Hippocampal formation (tissue), 2 donors: Measurements from ENCODE around the gene PTGER3.
"Not testable (repeated sequence)": the region's sequence is repeated elsewhere in the genome, so short reads cannot be mapped to it uniquely, and the experiment has no call there.

Source experiments
- DNase-seq, 2 donors: peaks; one replicate each; lab custom pipeline; 2025; lab: John Stamatoyannopoulos, UW

Gene PTGER3

DNA sequence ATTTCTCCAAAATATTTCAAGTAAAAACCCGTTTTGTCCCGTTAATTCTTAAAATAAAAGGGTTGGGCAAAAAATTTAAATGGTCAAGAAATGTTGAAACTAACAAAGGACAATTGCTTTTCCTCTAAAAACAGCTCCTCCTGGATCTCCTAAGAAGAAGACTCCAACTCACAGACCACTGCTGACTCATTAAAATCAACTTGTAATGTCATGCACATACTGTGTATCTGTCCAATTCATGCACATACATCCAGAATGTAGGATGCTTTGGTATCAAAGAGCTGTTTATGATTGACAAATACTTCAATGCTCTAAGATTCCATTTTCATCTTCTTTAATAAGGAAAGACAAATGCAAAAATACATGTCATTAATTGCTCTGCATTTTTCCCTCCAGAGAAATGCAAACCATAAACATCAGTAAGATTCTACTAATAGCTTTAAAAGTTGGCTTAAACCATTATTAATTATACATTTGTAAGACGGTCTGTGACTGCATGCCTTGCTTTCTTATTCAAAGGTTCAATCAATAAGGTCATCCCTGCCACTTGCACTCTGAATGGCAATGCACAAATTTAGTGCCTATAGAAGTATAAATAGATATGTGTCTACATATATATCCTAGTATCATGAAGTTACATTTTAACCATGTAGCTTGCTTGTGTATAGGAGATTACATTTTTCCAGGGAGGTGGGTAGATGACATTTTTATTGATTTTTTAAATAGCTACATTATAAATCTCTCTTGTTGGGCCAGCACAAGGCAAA lies 44.7 kb downstream of the PTGER3 start:
- no peak for DNase-seq

DNA sequence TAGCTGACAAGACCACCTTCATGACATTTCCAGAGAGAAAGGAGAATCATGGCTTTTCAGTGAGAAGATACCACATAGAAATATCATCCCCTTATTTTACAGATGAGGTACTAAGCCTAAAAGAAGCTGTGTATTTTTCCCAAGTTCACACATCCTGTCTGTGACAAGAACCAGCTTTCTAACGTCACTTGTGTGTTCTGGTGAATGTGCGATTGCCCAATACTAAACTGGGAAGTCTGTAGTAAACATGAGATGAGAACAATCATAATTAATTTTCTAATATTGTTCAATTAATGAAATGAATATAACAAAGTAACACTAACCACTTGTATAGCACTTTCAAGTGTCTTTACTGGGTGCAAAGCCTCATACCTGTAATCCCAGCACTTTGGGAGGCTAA lies 46.0 kb downstream of the PTGER3 start:
- no peak for DNase-seq

DNA sequence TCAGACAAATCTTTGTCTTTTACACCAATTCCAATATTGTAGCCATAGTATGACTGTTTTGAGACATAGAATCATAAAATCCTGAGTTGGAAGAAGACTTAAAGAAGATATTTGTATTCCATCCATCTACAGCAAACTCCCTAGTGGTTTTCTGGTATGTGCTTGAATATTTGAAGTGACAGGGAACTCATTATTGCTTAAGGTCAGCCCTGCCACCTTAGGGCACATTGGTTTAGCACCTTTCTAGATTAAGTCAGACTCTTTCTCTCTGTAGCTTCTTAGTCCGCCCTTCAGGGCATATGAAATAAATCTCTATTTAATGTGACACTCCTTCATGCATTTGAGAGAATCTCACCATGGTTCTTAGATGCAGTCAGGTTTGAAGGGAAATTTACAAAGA lies 49.8 kb downstream of the PTGER3 start:
- DNase-seq, result no peak

DNA sequence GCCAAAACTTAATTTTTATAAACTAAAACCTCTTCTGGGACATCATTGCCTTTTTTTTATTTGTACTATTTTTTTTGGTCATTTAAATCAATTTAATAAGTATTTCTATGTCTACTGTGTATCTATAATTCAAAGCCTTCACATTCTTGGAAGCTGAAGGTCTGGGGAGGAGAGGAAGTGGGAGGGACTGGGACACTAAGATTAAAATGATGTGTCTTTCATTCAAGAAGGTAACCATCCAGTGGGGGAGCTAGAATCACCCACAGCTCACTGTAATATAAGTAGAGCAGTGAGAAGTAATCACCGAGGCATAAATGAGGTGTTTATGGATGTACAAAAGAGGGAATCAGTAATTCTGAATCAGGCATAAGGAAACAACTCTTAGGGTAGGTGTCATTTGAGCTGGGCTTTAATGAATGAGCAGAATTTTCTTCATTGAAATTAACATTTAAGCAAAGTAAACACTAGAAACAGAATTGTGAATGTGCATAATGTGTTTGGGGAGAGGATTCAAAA lies 52.8 kb downstream of the PTGER3 start:
- no peak for DNase-seq

DNA sequence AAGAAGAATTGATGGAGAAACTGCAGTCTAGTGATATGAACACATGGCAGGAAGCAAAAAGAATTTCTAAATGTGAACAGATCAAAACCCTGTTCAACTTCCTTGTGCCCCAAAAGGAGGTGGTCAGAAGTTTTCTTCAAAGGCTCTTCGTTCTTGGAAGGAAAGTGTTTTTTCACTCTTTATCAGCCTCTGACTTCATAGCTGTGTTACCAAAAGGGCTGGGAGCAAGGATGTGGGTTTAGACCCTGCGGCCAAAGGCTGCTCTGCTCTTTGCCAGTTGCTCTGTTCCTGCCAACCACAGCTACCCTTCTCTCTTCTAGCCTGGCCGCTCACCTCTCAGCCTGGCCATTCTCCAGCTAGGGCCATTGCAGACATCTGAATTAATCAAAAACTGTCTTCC lies 53.8 kb downstream of the PTGER3 start:
- no peak for DNase-seq

DNA sequence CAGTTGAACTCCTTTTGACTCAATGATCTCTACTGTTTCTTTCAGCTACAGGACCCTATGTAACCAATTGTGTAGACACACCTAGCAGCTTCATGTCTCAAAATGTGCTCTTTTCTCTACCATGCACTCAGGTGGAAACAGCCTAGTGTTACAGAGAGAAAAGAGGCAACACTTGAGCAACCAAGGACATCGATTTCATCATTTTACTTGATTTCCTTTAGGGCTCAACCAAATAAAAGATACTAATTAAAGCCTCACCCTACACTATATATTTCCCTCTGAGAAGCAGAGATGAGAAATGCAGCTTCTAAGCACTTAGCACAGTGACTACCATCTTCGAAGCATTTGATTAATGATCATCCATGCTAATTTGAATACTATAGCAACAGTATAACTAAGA lies 55.1 kb downstream of the PTGER3 start:
- DNase-seq, result no peak

DNA sequence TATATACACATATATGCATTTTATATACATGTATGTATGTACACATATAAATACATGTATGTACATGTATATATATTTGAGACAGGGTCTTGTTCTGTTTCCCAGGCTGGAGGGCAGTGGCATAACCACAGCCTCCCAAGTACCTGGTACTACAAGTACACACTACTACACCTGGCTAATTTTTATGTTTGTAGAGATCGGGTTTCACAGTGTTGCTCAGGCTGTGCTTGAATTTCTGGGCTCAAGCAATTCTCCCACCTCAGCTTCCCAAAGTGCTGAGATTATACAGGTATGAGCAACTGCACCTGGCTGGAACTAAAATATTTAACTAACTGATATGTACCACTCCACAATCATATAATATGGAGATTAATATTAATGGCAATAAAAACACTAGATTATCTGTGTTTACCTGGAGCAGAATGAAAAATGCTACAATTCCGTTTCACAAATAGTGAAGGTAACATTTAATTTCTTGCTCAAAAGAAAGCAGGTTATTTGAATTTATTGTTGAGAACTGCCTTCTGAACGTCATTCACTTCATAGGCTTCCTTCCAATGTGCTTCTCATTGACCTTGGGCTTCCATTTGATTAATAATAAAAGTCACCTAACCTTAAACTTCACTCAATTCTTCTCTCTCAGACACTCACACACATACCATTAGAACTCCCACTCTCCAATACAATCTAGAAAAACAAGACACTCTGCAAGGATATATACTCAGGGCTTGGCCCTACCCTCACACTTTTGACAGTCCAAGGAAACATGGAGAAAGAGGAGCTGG lies 57.0 kb downstream of the PTGER3 start:
- DNase-seq, result no peak

DNA sequence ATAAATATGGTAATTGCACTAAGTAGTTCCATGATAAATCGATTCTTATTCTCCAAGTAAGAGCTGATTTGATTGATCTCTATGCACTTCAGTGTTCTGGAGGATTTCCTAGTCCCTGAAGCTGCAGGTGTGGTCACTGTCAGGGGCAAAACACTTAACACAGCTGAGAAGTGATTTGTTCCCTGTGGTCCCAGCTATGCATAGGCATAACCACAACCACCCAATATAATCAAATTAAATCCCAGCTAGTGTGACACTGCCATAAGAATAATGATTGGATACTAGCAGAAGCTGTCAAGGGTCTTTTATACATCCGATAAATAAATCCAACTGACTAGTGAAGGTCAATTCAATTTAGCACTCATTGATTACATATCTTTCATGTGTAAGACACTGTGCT lies 60.1 kb downstream of the PTGER3 start:
- DNase-seq, result no peak

DNA sequence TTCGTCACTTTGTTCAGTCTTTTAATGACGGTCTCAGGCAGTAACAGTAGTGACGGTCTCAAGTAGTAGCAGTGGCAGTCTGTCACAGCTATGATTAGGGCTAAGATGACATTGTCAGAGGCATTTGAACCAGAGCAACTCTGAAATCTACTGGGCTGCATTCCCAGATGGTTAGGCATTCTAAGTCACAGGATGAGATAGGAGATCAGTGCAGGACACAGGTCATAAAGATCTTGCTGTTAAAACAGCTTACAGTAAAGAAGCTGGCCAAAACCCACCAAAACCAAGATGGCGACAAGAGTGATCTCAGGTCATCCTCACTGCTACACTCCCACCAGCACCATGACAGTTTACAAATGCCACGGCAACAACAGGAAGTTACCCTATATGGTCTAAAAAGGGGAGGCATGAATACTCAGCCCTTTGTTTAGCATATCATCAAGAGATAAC lies 61.8 kb downstream of the PTGER3 start:
- not testable (repeated sequence) for DNase-seq

DNA sequence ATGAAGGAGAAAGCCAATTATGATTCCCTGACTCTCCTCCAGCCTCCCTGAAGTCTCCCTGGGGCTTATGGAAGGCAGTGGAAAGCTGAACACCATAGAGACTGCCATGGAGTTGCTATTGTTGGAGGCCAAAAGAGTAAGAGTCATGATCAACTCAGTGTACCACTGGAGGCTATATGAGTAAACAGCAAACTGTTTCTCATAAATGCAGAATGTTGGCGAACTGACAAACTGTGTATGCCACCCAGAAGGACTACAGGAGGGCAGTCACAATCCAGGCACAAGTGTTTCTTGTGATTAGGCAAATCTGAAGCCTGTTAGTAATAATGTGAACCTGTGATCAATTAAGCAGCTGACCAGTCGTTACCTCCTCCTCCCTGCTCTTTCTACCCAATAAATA lies 62.3 kb downstream of the PTGER3 start:
- DNase-seq, result not testable (repeated sequence)

DNA sequence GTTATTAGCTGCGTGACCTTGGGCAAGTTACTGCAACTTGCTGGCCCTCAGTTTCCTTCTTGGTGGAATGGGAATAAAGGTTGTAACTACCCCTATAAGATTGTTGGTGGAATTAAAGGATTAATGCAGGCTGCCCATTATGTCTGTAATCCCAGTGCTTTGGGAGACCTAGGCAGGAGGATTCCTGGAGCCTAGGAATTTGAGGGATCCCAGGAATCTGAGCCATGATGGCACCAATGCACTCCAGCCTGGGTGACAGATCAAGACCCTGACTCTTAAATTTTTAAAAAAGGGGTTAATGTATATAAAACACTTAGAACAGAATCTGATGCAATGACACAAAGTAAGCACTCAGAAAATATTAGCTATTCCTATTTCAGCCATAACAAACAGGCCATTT lies 67.3 kb downstream of the PTGER3 start:
- no peak for DNase-seq

DNA sequence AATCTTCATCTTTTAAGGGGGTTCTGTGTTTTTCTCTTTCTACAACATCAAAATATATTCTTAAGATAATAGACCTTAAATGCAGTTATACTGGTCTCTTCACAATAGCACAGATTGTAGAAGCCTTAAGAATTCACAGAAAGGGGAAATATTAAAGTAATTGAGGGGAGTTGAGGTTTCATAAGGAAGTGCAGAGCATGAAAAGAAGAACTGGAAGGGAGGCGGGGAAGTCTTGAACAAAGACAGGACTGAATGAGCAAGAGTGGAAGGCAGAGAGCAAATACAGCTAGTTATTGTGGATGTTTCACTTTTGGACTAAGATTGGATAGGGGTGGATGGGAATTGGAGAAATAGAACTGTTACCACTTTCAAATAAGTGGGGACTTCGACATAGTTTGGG lies 67.7 kb downstream of the PTGER3 start:
- DNase-seq, result no peak

DNA sequence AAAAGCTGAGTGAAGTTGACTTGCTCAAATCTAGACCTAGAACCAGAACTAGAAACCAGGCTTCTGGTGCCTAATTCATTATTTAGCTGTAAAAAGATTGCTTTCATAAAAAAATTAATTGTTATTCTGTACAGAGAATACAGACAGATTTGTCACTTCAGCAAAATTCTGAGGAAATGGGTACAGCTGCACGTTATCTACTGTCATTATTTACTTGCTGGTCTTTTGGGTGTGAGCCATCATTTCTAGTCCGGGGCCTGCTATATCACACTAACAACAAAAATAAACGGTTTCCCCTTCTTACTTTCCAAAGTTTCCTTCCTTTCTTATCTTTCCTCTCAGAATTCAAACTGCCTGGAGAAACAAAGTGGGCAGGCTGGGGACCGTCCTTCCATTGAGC lies 68.3 kb downstream of the PTGER3 start:
- no peak for DNase-seq

DNA sequence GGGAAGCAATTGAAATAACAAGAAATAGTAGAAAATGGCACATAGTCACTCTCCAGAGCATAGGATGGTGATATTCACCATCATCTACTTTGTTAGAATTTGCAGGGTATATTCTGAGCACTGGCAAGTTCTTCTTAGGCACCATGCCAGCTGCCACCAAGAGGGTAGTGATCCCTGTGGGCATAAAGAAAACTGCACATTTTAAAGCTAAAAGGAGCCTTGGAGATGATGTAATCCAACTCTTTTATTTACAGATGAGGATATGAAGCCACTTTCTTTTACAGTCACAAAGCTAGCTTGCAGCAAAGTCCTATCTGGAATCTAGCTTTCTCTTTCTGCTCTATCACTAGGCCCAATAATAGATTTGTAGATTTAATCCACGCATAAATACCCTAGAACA lies 69.0 kb downstream of the PTGER3 start:
- DNase-seq, result no peak

DNA sequence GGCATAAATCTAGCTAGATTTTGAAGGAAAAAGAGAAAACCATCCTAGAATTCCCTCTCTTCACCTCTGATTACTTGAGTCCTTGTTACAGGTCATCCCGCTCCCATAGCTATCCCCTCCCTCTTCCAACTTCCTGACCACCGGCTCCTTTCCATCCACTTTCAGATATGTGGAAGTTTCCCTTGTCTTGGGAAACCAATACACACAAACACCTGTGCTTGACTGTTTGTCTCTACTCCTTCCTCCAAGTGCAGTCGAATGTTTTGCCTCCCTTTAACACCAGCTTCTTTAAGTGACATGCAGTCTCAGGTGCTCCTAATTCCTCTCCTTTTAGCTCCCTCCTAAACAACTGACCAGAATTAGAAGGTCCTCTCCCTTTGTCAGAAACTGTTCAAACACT lies 70.0 kb downstream of the PTGER3 start:
- DNase-seq, result no peak

DNA sequence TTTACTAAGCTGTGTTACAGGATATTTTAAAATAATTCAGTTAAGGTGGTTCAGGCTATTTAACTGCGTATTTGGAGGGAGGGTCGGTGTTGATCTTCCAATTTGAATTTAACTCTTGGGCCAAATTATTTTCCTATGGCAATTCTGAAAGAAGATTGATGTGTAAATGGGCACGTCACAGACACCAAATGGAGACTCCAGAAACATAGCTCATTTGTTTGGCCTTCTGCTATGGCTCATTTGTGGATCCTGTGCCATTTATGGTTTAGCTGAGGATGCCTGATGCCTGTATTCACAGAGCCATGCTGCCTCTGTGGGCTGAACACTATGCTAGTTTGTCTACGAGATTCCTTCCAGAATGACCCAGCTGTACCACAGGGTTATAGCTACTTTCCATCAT lies 70.6 kb downstream of the PTGER3 start:
- no peak for DNase-seq

DNA sequence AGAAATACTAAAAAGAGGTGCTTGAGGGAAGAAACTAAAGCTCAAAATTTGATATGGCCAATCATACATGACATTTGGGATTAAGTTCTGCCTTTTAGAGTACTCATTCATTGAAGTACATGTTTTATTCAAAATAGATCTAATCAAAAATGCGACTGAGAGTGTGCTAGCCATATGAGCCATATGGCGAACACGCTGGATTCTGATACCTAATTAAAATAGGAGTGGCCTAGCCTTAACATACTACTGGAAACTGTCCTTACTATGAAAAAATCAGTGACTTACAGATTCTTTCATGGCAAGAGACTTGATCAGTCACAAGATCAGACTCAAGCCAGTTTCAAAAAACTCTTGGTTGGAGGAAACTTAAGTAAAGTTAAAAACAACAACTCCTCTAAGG lies 73.9 kb downstream of the PTGER3 start:
- no peak for DNase-seq

DNA sequence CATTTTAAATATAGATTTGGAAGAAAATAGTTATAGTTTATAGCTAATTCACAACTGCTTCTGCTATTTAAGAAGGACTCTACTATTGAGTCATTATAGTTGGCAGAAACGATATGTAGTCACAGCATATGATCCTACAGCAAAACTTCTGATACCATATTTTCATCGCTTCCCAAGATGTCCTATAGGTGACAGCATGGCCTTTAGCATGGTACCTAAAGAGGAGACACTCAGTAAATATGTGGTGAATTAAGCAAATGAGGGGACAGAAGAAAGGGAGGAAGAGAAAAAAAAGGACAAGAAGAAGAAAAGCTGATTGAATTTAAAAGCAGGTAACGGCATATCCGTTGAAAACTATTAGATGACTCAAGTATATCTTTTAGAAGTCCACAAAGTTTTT lies 77.2 kb downstream of the PTGER3 start:
- no peak for DNase-seq

DNA sequence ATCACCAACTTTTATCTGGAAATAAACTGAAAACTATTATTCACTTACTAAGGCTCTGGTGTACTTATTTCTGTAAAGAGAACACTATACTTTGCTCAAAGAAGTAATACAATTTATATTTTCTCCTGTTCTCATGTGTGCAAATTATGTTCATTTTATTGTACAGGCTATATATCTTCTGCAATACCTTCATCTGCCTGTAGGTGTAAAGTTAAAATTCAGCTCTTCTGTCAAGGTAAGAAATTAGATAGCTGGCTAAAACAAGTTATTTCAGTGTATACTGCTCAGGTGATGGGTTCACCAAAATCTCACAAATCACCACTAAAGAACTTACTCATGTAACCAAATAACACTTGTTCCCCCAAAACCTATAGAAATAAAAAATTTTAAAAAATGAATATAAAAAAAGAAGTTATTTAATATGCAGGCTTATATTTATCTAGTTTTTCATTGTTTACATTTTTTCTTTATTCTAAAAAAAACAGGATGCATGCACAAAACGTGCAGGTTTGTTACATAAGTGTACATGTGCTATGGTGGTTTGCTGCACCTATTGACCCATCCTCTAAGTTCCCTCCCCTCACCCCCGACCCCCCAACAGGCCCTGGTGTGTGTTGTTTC lies 81.5 kb downstream of the PTGER3 start:
- no peak for DNase-seq

DNA sequence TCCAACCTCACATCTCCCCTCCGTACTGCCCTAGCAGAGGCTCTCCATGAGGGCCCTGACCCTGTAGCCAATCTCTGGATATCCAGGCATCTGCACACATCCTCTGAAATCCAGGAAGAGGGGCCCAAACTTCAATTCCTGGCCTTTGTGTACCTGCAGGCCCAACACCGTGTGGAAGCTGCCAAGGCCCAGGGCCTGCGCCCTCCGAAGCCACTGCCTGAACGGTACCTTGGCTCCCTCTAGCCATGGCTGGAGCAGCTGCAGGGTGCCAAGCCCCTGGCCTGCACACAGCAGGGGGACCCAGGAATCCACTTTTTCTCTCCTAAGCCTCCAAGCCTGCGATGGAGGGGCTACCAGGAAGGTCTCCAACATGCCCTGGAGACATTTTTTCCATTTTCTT lies 84.2 kb downstream of the PTGER3 start:
- no peak for DNase-seq

DNA sequence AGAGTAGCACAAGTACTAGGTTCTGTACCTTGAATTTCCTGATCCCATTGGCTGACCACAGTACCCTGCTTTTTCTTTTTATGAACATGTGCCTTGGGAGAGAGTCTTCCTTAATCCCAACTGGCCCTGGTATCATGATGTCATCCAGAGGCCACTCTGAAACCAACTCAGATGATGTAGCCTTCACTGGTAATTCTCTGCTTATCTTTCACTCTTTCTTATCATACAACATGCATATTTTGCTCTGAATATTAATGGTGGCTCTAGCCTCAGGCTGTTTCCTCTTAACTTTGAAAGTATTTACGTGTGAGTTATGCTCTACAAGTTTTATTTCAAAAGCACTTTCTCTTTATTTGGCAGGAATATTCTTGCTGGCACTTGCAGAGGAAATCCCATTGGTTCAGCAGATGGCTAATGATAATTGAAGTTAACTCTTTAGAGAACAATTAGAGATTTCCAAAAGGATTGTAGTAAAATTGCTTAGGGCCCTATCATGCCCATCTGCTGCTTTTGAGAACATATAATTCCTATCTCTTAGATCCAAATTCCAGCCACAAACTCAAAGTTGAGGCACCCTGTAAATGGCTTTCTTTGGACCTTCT lies 86.1 kb downstream of the PTGER3 start:
- DNase-seq, result no peak

DNA sequence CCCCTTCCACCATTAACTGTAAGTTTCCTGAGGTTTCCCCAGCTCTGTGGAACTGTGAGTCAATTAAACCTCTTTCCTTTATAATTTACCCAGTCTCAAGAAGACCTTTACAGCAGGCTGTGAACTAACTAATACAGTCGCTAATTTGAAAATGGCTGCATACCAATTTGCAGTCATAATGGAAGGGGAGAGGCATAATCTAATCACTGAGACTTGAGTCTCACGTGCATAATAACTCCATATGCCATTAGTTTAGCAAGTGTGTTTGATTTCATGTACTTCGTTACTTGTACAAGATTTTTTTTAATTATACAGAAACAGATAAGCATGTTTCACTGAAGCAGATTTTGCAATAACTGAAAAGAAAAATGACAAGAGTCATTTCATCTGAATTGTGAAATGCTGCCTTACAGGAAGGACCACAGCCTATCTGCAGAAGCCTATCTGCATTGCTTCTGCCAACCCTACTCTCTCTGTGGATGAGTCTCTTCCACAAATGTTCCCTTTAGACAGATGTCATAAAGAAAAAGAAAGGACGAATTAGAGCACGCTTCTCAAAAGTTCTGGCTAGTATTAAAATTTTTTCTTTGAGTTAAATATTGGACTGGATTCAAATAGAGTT lies 99.1 kb downstream of the PTGER3 start:
- DNase-seq, result no peak
